Inferior parietal cortex (tissue), 1 donor: ENCODE results near the gene PNPLA6.
A peak's percentile ranks its signal among the peaks of the same experiment; 100 is the strongest.

ENCODE experiments used
- DNase-seq: peaks from one replicate; pipeline ENCODE4 v3.0.0-alpha.2; 2016; ENCODE audit errors: extremely low spot score

The PNPLA6 gene

DNA sequence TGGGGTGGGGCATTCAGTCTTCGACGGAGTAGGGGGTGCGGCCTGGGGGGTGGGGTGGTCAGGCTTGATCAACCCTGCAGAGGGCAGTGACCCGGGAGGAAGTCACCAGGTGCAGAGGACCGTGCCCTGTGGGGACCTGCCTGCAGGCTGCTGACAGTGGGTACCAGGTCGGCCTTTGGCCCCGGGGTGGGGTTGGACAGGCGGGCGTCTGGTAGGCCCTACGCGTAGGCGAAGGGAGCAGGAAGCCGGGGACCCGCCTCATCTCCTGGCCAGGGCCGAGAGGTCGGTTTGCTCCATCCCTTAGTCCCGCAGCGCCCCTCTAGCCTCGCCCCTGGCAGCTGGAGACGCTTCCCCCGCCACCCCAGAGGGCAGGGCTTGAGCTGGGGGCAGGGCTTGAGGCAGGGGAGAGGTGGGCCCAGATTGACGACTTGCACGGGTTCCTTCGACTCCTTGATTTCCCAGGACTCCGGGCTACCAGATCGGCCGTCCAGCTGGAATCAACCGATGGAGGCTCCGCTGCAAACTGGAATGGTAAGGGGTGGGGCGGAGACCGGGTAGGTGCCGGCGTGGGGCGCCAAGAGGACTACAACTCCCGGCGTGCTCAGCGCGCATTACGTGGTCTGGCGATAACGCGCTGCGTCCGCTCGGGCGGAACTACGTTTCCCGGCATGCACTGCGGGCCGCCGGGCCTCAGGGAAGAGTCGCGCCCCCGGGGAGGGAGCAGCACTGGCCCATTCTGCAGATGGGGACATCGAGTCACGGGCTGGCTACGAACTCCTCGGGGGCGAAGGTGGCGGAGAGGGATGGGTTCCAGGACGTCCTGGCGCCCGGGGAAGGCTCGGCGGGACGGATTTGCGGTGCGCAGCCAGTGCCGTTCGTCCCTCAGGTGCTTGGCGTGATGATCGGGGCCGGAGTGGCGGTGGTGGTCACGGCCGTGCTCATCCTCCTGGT lies at the start of gene PNPLA6:
Gene PNPLA6 (plus strand): TSS at position 671 of the 951 bp plus-strand sequence. CDS start 72 bp downstream, at position 743.
- DNase-seq, result peak; percentile 97

DNA sequence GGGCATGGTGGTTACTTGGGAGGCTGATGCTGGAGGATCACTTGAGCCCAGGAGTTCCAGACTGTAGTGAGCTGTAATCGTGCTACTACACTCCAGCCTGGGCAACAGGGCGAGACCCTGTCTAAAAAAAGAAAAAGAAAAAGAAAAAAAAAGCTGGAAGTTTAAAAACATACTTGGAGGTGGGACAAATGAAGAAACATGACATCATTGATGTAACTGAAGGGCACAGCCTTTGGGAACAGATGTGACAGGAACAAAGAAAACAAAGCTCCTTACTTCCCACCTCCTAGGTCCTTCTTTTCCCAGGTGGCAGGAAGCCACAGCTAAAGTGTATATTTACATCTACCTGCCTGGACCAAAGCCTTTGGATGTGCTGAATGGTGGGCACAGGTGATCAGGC lies 48.6 kb upstream of the PNPLA6 start:
- no peak for DNase-seq

DNA sequence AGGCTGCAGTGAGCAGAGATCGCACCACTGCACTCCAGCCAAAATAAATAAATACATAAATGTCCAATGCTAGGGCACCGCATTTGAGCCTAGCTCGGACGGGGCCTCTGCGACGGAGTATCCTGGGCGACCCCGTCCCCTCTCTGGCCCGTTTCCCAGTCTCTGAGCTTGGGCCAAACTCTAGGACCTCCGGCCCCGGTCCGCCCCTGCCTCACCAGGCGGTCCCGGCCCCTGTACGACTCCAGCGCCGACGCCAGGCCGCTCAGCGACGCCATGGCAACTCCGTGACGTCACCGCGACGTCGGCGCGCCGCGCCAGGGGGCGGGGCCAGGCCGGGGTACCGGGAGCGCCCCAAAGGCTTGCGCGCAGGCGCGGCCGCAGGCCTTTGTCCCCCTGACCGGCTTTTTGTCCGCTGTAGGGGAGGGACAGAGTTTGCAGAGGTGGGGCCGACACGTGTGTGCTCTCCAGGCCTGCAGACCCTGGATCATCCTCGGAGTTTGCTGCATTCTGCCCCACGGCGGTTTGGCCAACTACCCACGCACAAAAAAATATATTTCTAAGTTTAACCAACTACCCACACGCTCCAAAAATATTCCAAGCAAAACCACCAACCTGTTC lies 46.7 kb upstream of the PNPLA6 start, which contains the start of gene PEX11G:
Gene PEX11G (minus strand): TSS at position 300 of the 618 bp plus-strand sequence. CDS start 25 bp downstream, at position 275.
- peak; percentile 90 for DNase-seq

DNA sequence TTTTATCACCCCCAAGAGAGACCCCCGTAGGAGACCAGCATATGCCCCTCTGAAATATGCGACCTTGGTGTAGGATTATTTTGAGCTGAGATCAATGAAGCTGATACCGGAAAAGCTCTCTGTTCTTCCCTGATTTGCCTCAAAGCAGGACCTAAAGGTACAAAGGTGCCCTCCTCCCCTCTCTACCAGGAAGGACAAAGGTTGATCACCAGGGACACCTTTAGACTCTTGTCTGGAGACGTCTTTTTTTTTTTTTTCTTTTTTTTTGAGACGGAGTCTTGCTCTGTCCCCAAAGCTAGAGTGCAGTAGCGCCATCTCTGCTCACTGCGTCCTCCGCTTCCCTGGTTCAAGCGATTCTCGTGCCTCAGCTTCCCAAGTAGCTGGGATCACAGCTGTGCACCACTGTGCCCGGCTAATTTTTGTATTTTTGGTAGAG lies 45.9 kb upstream of the PNPLA6 start:
- DNase-seq, result no peak

DNA sequence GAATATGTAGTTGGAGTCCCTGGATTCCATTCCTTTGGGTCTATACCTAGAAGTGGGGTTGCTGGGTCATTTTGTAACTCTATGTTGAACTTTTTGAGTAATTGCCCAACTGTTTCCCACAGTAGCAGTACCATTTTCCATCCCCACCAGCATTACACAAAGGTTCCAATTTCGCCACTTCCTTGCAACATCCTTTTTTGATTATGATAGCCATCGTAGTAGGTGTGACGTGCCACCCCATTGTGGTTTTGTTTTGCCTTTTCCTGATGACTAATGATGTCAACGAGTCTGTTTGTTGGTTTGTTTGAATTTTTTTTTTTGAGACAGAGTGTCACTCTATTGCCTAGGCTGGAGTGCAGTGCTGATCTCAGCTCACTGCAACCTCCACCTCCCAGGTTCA lies 43.4 kb upstream of the PNPLA6 start:
- no peak for DNase-seq

DNA sequence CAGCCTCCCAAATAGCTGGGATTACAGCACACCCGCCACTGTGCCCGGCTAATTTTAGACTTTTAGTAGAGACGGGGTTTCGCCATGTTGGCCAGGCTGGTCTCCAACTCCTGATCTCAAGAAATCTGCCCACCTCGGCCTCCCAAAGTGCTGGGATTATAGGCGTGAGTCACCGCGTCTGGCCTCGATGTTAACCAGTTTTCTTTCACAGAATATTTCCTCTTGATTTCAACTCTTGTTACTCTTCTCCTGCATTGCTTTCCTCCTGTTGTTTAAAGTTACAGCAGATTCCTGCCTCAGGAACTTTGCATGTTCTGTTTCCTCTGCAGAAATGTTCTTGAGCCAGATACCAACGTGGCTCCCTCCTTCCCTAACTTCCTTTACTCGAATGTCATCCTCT lies 43.0 kb upstream of the PNPLA6 start:
- DNase-seq, result no peak

DNA sequence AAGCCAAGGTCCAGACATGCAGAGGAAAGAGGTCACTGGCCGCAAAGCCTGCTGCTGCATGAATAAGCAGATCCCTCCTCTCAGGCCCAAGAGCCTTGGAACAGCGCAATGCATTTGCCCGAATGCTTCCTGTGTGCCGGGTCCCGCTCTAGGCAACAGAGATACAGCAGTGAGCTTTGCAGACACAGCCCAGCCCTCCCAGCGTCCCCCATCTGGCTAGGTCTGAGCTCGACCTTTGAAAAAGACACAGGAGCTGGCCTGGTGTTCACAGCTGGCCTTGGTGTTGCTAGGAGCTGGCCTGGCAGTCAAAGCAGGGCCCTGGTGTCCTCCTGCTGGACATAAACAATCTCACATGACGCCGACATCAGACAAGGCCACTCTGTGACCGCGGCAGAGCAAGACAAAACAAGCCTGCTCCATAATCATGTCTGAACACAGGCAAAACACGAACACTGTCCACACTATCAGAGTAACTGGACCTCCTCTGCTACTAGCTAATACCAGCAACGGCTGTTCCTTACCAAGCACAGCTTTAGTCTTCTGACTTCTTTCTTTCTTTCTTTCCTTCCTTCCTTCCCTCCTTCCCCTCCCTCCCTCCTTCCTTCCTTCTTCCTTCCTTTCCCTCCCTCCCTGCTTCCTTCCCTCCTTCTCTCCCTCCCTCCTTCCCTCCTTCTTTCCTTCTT lies 41.0 kb upstream of the PNPLA6 start:
- DNase-seq, result peak; percentile 82

DNA sequence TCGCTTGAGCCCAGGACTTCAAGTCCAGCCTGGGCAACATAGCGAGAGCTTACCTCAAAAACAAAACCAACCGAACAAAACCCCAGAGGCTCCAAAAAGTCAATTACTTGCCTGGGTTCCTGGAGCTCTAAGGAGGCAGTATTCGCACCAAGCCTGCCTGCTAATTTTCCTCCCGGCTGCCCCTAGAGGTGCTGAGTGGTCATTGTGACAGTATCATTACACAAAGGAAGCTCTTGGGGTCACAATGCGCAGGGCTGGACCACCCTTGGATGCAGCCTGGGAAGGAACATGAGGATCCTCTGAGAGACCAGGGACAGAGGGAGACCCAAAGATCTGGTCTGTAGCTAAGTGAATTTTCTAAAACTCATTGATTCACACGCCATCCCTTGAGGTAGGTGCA lies 38.2 kb upstream of the PNPLA6 start:
- DNase-seq, result no peak

DNA sequence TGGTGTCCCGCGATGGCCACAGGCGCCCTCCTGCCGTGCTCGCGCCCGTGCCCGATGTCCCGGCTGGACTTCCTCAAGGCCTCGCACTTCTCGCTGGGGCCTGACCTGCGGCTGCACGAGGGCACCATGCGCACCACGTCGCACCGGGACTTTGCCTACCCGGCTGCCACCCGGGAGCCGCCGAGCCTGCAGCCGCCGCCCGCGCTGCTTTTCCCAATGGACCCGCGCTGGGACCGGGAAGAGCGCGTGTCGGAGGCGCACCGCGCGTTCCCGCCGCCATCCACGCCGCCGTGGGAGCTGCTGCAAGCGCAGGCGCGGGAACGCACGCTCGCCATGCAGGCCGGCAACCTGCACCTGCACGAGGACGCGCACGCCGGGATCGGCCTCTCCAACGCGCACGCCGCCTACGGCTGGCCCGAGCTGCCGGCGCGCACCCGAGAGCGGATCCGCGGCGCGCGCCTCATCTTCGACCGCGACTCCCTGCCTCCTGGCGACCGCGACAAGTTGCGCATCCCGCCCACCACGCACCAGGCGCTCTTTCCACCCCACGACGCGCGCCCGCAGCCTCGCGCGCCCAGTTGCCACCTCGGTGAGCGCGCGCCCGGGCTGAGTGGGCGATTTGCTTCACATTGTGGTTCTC lies 34.6 kb upstream of the PNPLA6 start:
- DNase-seq, result peak; percentile 76

DNA sequence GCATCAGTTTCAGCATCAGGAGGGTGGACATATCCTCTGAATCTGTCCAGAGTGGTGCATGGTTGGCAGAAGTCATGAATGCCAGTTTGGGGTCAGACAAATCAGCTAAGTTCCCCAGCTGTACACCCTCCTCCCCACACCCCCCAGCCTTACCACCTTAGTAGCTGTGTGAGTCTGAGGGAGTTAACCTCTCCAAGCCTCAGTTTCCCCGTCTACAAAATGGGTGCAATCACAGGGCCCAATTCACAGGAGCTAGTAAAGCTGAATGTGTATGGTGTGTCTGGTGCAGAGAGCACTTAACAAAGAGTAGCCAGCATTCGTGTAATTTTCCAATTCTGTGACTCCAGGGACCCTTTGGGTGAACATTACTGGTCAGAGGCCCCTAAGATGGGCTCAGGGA lies 33.0 kb upstream of the PNPLA6 start:
- DNase-seq, result no peak

DNA sequence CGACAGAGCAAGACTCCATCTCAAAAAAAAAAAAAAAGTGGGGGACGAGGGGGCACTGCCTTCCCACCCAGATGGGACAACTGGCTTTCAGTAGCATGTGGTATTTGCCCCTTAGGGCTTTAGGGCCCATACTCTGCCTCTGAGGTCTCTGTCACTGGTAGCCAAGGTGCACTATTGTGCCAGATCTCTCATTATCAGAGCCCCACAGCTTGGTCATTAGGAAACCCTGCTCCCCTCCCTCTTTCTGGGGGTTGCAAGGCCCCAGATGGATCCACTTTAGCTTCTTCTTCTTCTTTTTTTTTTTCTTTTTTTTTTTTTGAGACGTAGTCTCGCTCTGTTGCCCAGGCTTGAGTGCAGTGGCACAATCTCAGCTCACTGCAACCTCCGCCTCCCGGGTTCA lies 30.8 kb upstream of the PNPLA6 start:
- no peak for DNase-seq

DNA sequence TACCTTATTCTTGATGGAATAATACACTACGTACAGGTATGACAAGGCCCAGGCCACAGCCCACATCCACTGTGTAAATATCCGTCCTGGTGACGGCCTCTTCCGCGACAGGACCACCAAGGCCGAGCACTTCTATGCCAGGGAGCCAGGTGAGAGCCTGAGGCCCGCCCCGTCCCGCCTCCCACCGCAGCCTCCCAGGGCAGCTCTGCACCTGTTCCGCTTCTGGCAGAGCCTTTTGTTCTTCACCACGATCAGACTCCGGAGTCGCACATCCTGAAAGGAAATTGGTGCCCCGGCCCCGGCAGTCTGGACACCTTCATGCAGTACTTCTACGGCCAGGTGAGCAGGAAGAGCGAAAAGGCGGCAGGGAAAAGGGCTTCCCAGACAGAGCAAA lies 30.2 kb upstream of the PNPLA6 start:
- DNase-seq, result no peak

DNA sequence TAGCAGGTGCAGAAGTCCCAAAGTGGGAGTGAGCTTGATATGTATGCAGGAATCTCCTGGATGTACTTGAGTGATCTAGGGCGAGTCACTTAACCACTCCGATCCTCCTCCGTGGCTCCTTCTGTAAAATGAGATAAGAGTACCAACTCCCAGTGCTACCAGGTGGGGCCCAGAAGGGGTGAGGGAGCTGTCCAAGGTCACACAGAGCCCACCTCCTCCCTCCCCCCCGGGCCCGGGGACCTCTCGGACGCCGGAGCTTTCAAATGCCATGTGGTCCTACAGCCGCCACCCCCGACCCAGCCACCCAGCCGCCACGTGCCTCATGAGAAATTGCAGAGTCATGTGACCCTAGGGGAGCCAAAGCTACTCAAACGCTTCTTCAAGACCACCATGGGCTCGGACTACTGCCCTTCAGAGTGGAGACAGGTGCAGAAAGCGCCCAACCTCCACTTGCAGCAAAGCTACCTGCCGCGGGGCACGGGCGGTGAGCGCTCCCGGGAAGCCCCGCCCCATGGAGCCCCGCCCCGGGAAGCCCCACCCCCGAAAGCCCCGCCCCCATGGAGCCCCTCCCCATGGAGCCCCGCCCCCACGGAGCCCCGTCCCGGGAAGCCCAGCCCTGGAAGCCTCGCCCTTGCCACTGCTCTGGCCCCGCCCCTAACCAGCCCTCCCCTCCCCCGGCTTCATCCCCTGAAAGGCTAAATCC lies 29.7 kb upstream of the PNPLA6 start:
- no peak for DNase-seq

DNA sequence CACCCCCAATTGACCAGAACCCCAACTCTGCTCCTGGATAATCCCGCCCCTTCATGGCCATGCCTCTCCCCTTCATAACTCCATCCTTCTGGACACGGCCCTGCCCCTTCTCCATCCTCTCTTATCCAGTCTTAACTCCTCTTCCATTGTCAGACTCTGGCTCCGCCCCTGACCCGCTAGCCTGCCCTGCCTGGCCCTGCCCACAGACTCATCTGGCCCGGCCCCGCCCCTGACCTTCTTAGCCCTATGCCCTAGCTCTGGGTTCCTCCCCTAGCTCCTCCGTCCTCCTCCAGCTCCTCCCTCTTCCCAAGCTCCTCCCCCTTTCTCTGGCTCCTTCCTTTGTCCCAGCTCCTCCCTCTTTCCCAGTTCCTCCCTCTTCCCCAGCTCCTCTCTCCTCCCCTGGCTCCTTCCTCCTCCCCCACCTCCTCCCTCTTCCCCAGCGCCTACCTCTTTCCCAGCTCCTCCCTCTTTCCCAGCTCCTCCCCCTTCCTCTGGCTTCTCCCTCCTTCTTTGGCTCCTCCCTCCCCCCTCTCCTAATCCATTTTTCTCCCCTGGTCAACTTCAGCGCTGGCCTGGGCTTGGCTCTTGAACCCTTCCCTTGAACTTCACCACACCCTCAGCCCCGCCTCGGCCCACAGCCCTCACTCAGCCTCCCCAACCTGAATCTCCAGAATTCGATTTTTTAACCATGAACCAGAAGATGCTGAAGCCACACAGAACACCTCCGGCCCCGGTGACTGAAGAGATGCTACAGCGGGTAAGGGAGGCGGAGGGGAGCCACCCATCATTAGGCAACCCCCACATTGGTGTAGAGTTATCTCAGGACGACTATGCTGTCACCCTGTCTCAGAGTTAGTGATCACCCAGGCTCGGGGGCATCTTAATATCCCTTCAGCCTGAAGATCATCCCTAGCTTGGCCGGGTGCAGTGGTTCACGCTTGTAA lies 28.9 kb upstream of the PNPLA6 start:
- DNase-seq, result no peak

DNA sequence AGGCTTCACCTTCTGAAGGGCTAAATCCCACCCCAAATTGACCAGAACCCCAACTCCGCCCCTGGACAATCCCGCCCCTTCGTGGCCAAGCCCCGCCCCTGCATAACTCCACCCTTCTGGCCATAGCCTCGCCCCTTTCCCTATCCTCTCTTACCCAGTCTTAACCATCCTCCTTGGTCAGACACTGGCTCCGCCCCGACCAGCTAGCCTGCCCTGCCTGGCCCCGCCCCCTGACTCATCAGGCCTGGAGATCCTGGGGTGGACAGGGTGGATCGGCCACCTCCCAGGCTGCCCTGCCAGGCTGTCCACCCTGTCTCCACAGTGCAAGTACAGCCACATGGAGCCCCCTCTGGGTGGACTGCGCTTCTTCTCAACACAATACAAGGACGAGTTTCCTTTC lies 27.6 kb upstream of the PNPLA6 start:
- DNase-seq, result no peak

DNA sequence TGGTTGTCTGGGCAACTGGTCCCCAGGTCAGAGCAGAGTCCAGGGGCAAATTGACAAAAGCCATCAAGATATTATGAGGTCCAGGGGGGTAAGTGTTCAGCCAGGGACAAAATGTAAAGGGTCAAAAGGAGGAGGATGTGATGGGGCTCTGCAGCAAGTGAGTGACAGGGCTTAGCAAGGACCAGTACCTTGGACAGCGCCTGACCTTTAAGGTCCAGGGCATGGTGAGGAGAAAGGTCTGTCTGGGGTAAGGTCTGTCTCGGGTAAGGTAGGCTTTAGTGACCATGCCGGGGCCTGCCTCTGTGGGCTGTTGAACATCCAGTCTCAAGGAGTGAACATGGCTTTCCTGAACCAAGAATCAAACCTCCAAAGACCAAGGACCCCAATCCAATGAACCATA lies 25.9 kb upstream of the PNPLA6 start:
- DNase-seq, result no peak

DNA sequence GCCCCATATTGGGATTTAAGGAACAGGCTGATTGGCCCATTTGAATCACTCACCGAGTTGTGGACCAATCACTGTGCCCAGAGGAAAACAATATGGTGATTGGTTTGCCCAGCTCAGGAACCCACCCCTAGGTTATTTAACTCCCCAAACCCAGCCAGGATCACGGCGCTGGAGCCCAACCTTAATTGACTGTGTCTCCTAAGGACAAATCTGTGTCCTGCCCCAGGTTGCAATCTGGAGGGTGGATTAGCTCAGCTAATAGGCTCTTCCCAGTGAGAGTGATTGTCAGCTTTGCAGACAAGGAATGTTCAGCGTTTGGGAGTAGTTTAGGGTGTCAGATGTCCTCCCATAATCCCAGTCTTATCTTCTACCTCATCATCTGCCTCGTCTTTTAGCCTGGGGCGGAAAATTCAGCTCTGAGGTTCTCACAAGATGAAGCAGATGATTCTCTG lies 23.1 kb upstream of the PNPLA6 start:
- DNase-seq, result no peak

DNA sequence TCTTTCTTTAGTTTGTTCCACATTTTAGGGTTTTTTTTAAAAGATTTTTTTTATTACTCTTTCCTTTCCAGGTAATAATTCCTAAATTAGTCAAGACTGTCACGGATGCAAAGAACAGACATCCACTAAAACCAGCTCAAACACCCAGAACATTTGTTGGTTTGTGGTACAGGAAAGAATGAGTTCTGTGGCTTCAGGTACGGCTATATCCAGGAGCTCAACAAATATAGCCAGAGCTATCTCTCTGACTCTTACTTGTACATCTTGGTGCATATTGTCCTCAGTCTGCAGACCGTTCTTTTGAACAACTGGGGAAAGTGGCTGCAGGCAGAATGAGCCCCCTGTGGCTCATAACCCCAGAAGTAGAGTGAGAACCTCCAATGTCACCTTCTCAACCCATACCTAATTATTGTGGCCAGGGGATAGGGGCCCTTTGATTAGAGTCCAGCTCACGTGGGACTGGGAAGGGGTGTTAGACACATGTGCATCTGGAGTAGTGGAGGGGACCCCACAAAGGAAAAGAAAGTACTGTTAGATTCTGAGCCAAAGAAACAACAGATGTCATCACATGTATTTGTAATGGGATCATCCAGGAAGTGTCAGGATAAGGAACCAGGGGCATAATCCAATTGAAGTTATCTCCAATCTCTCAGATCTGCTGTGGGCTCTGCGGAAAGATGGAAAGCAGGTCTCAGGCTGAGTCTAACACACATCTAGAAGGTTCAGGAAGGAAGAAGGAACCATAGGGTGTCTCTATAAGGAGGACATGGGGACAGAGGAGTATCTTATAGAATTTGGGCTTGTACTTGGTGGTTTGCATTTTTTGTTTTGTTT lies 21.5 kb upstream of the PNPLA6 start:
- DNase-seq, result no peak

DNA sequence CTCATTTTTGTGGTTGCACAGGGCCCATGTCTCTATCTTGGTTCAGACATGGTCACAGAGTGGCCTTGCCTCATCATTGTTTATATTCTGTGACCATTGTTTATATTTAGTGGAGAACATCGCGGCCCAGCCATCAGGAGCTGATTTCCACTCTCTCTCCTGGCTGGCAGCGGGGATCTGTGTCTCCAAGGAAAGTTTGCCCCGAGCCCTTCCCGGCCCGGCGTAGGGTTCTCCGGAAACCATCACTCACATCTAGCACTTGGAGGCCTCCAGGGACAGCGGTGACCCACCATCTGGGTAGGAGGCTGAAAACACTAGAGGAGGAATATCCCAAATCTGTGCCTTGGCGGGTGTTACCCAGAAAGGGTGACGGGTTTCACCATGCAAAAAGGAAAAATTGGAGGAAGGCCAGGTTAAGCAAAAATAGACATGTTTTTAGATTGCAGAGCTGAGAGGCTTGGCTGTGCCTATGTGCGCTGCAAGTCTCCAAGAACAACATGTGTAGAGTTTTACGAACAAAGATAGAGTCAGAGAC lies 20.3 kb upstream of the PNPLA6 start:
- peak; percentile 68 for DNase-seq
